SU-DHL-6 (cell line): ENCODE data around the gene MAG.

ENCODE experiments used
- H2AFZ ChIP-seq: fragments of 200-600 bp; sonication (generic); 2 replicates; pipeline ENCODE4 v1.6.1; 2014; ENCODE audit warnings: low read depth, mild to moderate bottlenecking, moderate library complexity, mixed read lengths, antibody characterized with exemption, low read length; ENCODE audit not compliant: severe bottlenecking
- H3F3A ChIP-seq: fragments of 200-600 bp; shearing (Covaris generic); 2 replicates; pipeline ENCODE4 v1.6.0; 2016; ENCODE audit warnings: antibody characterized with exemption, mild to moderate bottlenecking; ENCODE audit not compliant: insufficient read depth
- H3K27ac ChIP-seq: fragments of 200-600 bp; sonication (generic); 2 replicates; pipeline ENCODE4 v1.5.1; 2016; ENCODE audit warnings: low read depth, mild to moderate bottlenecking, low read length, moderate library complexity, mixed read lengths
- H3K27me3 ChIP-seq: fragments of 200-600 bp; sonication (generic), shearing (Covaris generic); 2 replicates; pipeline ENCODE4 v1.6.0; 2014; ENCODE audit warnings: mild to moderate bottlenecking, low read length
- H3K36me3 ChIP-seq: fragments of 200-600 bp; sonication (generic); 2 replicates; pipeline ENCODE4 v1.6.1; 2014; ENCODE audit warnings: mild to moderate bottlenecking, low read length, mixed read lengths
- H3K4me2 ChIP-seq: fragments of 300-600, 200-600 bp; shearing (Covaris generic), sonication (generic); 2 replicates; pipeline ENCODE4 v1.6.0; 2014; ENCODE audit warnings: low read length, low read depth, mild to moderate bottlenecking; ENCODE audit not compliant: poor library complexity, severe bottlenecking
- H3K4me3 ChIP-seq: fragments of 200-600 bp; sonication (generic); 2 replicates; pipeline ENCODE4 v1.5.1; 2014; ENCODE audit warnings: antibody characterized with exemption, low read length, mild to moderate bottlenecking, mixed read lengths; ENCODE audit not compliant: insufficient read depth, poor library complexity, severe bottlenecking
- H3K79me2 ChIP-seq: fragments of 200-600 bp; sonication (generic); 2 replicates; pipeline ENCODE4 v1.6.1; 2014; ENCODE audit warnings: mild to moderate bottlenecking, low read length, moderate library complexity; ENCODE audit not compliant: insufficient read depth
- H3K9ac ChIP-seq: fragments of 200-600 bp; sonication (generic); 2 replicates; pipeline ENCODE4 v1.7.0; 2014; ENCODE audit warnings: mild to moderate bottlenecking, low read length
- H3K9me2 ChIP-seq: fragments of 200-600 bp; sonication (generic); replicated peaks from 2 replicates; pipeline ENCODE4 v1.6.1; 2014; ENCODE audit warnings: low read length; ENCODE audit not compliant: insufficient read depth
- H3K9me3 ChIP-seq: fragments of 200-600 bp; sonication (generic); 2 replicates; pipeline ENCODE4 v1.6.1; 2014; ENCODE audit warnings: low read length, mixed read lengths; ENCODE audit not compliant: insufficient read depth
- H4K20me1 ChIP-seq: fragments of 200-600 bp; sonication (generic); 2 replicates; pipeline ENCODE4 v1.6.1; 2014; ENCODE audit warnings: low read depth, mild to moderate bottlenecking, antibody characterized with exemption, low read length, moderate library complexity, mixed read lengths
- EZH2phosphoT487 ChIP-seq: fragments of 200-600 bp; sonication (generic), shearing (Covaris generic); conservative IDR thresholded peaks from 2 replicates; pipeline ENCODE4 v1.6.1; 2018; ENCODE audit warnings: mild to moderate bottlenecking, antibody characterized with exemption, low read length, moderate library complexity, mixed read lengths
- TF ChIP-seq, protein P1 (sequence below): fragments of 200-600 bp; sonication (generic); IDR thresholded peaks from one replicate; pipeline ENCODE4 v1.5.1; 2017; ENCODE audit warnings: antibody characterized with exemption, mild to moderate bottlenecking, low read length, moderate library complexity; ENCODE audit not compliant: insufficient read depth, poor library complexity, severe bottlenecking

MAG gene

DNA sequence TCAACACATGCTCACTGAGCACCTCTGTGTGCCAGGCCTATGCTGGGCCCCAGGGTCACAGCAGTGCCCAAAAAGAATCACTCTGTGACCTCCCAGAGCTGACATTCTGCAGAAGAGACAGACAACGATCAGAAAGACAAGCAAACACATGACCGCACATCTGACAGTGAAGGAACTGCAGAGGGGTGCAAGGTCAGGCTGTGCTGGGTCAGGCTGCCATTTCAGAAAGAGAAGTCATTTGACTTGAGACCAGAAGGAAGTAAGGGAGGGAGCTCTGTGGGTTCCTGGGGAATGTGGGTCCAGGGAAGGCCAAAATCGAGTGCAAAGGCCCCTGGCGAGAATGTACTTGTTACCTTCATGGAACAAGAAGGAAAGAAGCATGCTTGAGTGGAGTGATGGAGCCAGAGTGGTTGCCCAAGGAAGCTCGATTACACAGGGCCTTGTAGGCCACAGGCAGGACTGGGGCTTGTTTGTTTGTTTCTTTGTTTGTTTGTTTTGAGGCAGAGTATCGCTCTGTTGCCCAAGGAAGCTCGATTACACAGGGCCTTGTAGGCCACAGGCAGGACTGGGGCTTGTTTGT is 25.6 kb downstream of the MAG start:
- no peaks in the 10 kb centered on the region for H3K27me3 ChIP-seq
- no peaks in the 10 kb centered on the region for H4K20me1 ChIP-seq
- no peak overlapping the region for H2AFZ ChIP-seq
- no peak overlapping the region for H3K4me2 ChIP-seq
- H3K9me2 ChIP-seq, result no peaks in the 10 kb centered on the region
- TF ChIP-seq EZH2phosphoT487, result no peak
- TF ChIP-seq, protein P1, sequence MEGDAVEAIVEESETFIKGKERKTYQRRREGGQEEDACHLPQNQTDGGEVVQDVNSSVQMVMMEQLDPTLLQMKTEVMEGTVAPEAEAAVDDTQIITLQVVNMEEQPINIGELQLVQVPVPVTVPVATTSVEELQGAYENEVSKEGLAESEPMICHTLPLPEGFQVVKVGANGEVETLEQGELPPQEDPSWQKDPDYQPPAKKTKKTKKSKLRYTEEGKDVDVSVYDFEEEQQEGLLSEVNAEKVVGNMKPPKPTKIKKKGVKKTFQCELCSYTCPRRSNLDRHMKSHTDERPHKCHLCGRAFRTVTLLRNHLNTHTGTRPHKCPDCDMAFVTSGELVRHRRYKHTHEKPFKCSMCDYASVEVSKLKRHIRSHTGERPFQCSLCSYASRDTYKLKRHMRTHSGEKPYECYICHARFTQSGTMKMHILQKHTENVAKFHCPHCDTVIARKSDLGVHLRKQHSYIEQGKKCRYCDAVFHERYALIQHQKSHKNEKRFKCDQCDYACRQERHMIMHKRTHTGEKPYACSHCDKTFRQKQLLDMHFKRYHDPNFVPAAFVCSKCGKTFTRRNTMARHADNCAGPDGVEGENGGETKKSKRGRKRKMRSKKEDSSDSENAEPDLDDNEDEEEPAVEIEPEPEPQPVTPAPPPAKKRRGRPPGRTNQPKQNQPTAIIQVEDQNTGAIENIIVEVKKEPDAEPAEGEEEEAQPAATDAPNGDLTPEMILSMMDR, result no peak
- peaks cover 10% of the 10 kb centered on the region; the same call in 1 of the 2 replicates for H3K9me3 ChIP-seq
- no peak overlapping the region for H3K4me3 ChIP-seq
- H3K27ac ChIP-seq, result no peak overlapping the region
- H3K79me2 ChIP-seq, result no peaks in the 10 kb centered on the region
- peaks cover 11% of the 10 kb centered on the region; the same call in 1 of the 2 replicates for H3F3A ChIP-seq
- H3K9ac ChIP-seq, result no peak overlapping the region
- H3K36me3 ChIP-seq, result no peaks in the 10 kb centered on the region

DNA sequence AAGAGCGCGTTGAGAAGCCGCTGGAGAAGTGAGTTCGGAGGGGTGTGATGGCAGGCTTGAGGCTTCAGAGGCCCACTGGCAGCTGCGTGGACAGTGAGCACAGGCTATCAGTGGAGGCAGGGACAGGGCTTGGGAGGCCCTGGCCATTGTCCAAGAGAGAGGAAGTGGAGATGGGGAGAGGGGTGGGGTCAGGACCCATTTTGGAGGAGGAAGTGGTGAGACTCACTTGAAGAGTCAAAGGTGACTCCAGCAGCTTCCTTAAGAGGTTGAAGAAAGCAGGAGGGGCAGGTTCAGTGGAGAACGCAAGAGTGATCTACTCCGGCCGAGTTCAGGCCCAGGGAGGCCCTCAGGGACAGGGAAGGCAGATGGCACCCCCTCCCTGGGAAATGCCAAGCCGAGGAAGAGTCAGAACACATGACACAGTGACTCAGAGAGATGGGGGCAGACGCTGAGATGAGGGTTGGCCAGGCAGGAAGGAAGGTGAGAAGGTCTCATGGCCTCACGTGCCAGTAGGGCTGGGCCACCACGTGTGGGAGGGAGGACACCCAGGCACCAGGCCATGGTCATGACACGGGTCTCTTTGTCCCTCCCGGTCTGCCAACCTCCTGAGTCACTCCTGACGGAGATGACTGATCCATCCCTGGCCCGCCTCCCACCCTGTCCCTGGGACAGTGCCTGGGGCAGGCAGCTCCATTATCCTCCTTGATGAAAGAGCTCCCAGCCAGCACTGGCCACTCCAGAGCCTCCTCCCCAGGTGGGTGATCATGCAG is 26.9 kb downstream of the MAG start:
- Histone ChIP-seq H3K79me2 (no peaks in the 10 kb centered on the region), H3F3A (peaks cover 20% of the 10 kb centered on the region), H3K9ac (no peak overlapping the region), H3K4me2 (no peak overlapping the region), H3K9me3 (peaks cover 10% of the 10 kb centered on the region; the same call in 1 of the 2 replicates), H3K36me3 (no peaks in the 10 kb centered on the region), H3K27ac (no peak overlapping the region), H3K9me2 (no peaks in the 10 kb centered on the region), H3K27me3 (no peaks in the 10 kb centered on the region), H4K20me1 (no peaks in the 10 kb centered on the region), H3K4me3 (no peak overlapping the region), H2AFZ (no peak overlapping the region)
- TF ChIP-seq EZH2phosphoT487, result no peak
- TF ChIP-seq, protein P1, result no peak

DNA sequence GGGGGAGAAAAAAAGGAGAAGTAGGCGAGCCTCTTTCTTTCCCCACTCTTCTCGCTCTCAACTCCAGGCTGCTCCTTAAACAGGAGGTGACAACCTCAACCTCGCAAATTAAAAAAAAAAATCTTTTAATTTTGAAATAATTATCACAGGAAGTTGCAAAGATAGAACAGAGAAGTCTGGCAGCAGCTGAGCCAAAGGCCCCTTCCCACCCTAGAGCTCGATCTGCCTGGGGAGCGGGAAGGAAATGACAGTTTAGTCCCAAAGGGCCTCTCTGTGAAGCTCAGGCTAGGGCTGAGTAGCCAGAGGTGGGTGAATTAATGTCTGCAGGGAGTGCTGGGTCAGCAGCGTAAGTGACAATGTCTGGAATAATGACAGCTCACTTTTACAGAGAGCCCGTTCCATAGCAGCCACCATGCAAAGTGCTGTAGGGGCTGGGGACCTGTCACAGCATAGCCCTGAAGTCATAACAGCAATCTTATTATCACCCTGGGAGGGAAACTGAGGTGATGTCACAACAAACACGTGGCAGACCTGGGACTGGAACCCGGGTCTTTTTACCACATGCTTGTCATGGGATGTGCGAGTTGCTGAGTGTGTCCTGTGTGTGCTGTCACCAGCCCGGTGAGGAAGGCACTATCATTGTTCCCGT is 28.2 kb downstream of the MAG start:
- Histone ChIP-seq H2AFZ (peak overlapping the region; percentile 14), H3K36me3 (no peaks in the 10 kb centered on the region), H3K27me3 (no peaks in the 10 kb centered on the region), H3K27ac (peak overlapping the region; percentile 68), H3K4me2 (peak overlapping the region; percentile 57), H3K4me3 (peak overlapping the region; percentile 19), H3K9ac (peak overlapping the region; percentile 42), H3K79me2 (no peaks in the 10 kb centered on the region), H4K20me1 (no peaks in the 10 kb centered on the region), H3K9me3 (peaks cover 10% of the 10 kb centered on the region; the same call in 1 of the 2 replicates), H3K9me2 (no peaks in the 10 kb centered on the region), H3F3A (peaks cover 34% of the 10 kb centered on the region)
- TF ChIP-seq, protein P1, result no peak
- no peak for TF ChIP-seq EZH2phosphoT487
